NOMO-1 (cell line): ENCODE data around the gene LYRM4.

Experiments
- DNase-seq, 2 experiments: peaks; one replicate each; lab custom pipeline; 2025; ENCODE audit not compliant: unreplicated experiment in 2 of 2; lab: John Stamatoyannopoulos, UW

LYRM4 gene

GRCh38 chr6:5206920-5207561 is 53.7 kb downstream of the LYRM4 start:
- no peak for DNase-seq

GRCh38 chr6:5205877-5206850 is 54.6 kb downstream of the LYRM4 start:
- DNase-seq, result peak; percentile 70 to 73

- no peak for DNase-seq
Measured at GRCh38 chr6:5205035-5205507, 55.7 kb downstream of the LYRM4 start.

- DNase-seq, result no peak
Measured at GRCh38 chr6:5204376-5204775, 56.4 kb downstream of the LYRM4 start.

- no peak for DNase-seq
Measured at GRCh38 chr6:5203546-5203945, 57.2 kb downstream of the LYRM4 start.

GRCh38 chr6:5202941-5203340 is 57.8 kb downstream of the LYRM4 start:
- no peak for DNase-seq

- DNase-seq, result no peak
Measured at GRCh38 chr6:5202206-5202605, 58.5 kb downstream of the LYRM4 start.

GRCh38 chr6:5201271-5201670 is 59.5 kb downstream of the LYRM4 start:
- DNase-seq, result no peak

GRCh38 chr6:5199702-5200101 is 61.0 kb downstream of the LYRM4 start:
- DNase-seq, result no peak

GRCh38 chr6:5199283-5199682 is 61.5 kb downstream of the LYRM4 start:
- DNase-seq, result no peak

GRCh38 chr6:5197084-5197483 is 63.7 kb downstream of the LYRM4 start:
- no peak for DNase-seq

- no peak for DNase-seq
Measured at GRCh38 chr6:5192135-5192794, 68.5 kb downstream of the LYRM4 start.

GRCh38 chr6:5191722-5192121 is 69.0 kb downstream of the LYRM4 start:
- DNase-seq, result no peak

GRCh38 chr6:5191222-5191621 is 69.5 kb downstream of the LYRM4 start:
- no peak for DNase-seq

GRCh38 chr6:5190507-5190906 is 70.2 kb downstream of the LYRM4 start:
- DNase-seq, result peak in 1 of 2 experiments; percentile 28

GRCh38 chr6:5188646-5189045 is 72.1 kb downstream of the LYRM4 start:
- DNase-seq, result no peak

GRCh38 chr6:5184878-5185277 is 75.9 kb downstream of the LYRM4 start:
- no peak for DNase-seq

- DNase-seq, result no peak
Measured at GRCh38 chr6:5184218-5184617, 76.5 kb downstream of the LYRM4 start.

GRCh38 chr6:5181510-5182317 is 79.0 kb downstream of the LYRM4 start:
- DNase-seq, result peak; percentile 23 to 51

GRCh38 chr6:5180636-5181035 is 80.1 kb downstream of the LYRM4 start:
- no peak for DNase-seq
